Measurements from ENCODE around the gene RNF14. TPM values are rescaled to one million over a fixed set of nuclear protein-coding genes. Genes with fewer than 3 reads are reported as not detected.
"Not testable (repeated sequence)": the region's sequence is repeated elsewhere in the genome, so short reads cannot be mapped to it uniquely, and the experiment has no call there.

Gene RNF14
- total and polyA plus RNA-seq, 2 donors (not counting 3 experiments of a cell fraction or from before 2014, with no cell fraction given) = 23.5 to 55.9 TPM

DNA sequence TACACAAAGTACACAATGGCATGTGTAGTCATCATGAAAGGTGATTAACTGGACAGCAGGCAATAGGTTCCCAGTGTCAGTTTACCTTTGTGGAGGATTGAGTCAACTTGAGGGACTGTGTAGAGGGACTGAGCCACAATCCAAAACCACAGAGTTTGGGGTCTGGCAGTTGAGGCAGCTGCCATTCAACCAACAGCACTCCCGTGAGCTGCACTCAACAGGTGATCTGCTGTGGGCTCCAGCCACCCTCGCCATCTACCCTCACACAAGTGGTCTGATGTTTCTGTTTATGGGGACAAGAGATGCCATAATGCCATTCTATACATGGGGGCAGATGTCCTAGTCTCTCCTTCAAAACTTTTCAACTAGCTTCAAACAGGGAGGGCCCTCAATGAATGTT lies 48.1 kb upstream of the RNF14 start:
- no TSS peak for BruUV-seq (replicated peaks)
- no peak for DNase-seq (ENCODE audit: low read depth, low spot score)
- Histone ChIP-seq H3K4me1 (ENCODE audit: control insufficient read depth, extremely low read depth, insufficient read depth, low read length) (peaks cover 12% of the 10 kb centered on the region), H3K9me3 (replicated peaks; ENCODE audit: control insufficient read depth, insufficient read depth, low read length) (no peaks in the 10 kb centered on the region), H3K9me1 (replicated peaks; ENCODE audit: control insufficient read depth, extremely low read depth, insufficient read depth, low read length) (no peaks in the 10 kb centered on the region), H3K9ac (replicated peaks; ENCODE audit: extremely low read depth, insufficient read depth, low read length) (no peak overlapping the region), H3K4me3 (replicated peaks in 1 of 3; ENCODE audit: insufficient read depth in 1 of 3, low read depth in 1 of 3, low read length in 3 of 3) (no peak overlapping the region), H3K27me3 (ENCODE audit: control insufficient read depth in 2 of 2, insufficient read depth in 2 of 2, low read length in 2 of 2) (peaks cover 0 to 4% of the 10 kb centered on the region in 2 experiments), H3K4me2 (ENCODE audit: insufficient read depth, low read length) (no peak overlapping the region), H3K79me2 (ENCODE audit: control insufficient read depth, insufficient read depth, low read length) (peaks cover 11% of the 10 kb centered on the region), H3K27ac (ENCODE audit: insufficient read depth, low read depth, low read length) (no peak overlapping the region), H2AFZ (ENCODE audit: low read depth, low read length) (no peak overlapping the region), H4K20me1 (replicated peaks; ENCODE audit: control insufficient read depth, extremely low read depth, insufficient read depth, low read length) (no peaks in the 10 kb centered on the region), H3K36me3 (ENCODE audit: control insufficient read depth in 2 of 2, extremely low read depth in 1 of 2, insufficient read depth in 2 of 2, low read length in 2 of 2) (peaks cover 0 to 3% of the 10 kb centered on the region in 2 experiments)
- FAIRE-seq = no peak
- CTCF ChIA-PET = interaction anchor here (0.7 to 3.5 kb wide), 2 partner anchors 40 to 48 kb away, joined by 3 to 17 read pairs; partner anchors contain the start of gene RNF14
- dilution Hi-C loops (cut with MboI; ENCODE audit: extremely low pct_ligation_motif_present, low sequenced_read_pairs) (no loop called here), intact Hi-C loops (cut with micrococcal nuclease) (no loop called here)
- TF ChIP-seq, protein P1, sequence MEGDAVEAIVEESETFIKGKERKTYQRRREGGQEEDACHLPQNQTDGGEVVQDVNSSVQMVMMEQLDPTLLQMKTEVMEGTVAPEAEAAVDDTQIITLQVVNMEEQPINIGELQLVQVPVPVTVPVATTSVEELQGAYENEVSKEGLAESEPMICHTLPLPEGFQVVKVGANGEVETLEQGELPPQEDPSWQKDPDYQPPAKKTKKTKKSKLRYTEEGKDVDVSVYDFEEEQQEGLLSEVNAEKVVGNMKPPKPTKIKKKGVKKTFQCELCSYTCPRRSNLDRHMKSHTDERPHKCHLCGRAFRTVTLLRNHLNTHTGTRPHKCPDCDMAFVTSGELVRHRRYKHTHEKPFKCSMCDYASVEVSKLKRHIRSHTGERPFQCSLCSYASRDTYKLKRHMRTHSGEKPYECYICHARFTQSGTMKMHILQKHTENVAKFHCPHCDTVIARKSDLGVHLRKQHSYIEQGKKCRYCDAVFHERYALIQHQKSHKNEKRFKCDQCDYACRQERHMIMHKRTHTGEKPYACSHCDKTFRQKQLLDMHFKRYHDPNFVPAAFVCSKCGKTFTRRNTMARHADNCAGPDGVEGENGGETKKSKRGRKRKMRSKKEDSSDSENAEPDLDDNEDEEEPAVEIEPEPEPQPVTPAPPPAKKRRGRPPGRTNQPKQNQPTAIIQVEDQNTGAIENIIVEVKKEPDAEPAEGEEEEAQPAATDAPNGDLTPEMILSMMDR (IDR thresholded peaks at IDR 0.05; ENCODE audit: extremely low read depth in 1 of 2, insufficient read depth in 1 of 2, low read depth in 1 of 2, low read length in 2 of 2) = no peak
- TF ChIP-seq, protein P2, sequence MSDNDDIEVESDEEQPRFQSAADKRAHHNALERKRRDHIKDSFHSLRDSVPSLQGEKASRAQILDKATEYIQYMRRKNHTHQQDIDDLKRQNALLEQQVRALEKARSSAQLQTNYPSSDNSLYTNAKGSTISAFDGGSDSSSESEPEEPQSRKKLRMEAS (IDR thresholded peaks at IDR 0.05; ENCODE audit: insufficient read depth, insufficient read length) = no peak
- TF ChIP-seq GATA2 (IDR thresholded peaks at IDR 0.05; ENCODE audit: insufficient read depth, insufficient read length, low read depth, low read length) = no peak
- no peak for TF ChIP-seq MYC (IDR thresholded peaks at IDR 0.05; ENCODE audit: low read depth, low read length)
- TF ChIP-seq FOS (IDR thresholded peaks at IDR 0.05; ENCODE audit: borderline replicate concordance, insufficient read depth, low read length) = no peak
- no peak for TF ChIP-seq POLR2AphosphoS5 (IDR thresholded peaks at IDR 0.05; ENCODE audit: insufficient read depth, low read depth, low read length)
- POLR2A ChIA-PET = interaction anchor here (0.6 kb wide), 1 partner anchor 1509 kb away, joined by 10 read pairs; no protein-coding TSS in a partner anchor

DNA sequence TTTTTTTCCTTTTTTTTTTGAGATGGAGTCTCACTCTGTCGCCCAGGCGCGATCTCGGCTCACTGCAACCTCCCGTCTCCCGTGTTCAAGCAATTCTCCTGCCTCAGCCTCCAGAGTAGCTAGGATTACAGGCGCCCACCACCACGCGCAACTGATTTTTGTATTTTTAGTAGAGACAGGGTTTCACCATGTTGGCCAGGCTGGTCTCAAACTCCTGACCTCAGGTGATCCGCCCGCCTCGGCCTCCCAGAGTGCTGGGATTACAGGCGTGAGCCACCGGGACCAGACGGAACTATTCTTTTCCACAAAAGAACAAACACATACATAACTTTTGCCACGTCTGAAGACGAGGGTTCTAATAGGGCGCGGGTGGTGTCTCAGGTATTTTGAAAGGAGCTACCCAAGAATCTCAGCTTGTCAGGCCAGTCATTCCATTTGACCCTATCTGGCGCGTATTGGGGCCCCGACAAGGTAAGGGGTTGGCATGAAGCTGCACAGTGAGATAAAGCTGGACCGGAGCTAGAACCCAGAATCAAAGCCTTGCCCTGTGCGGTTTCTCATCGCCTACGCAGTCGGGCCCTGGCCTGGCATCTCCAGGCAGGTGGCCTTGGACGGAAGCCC lies 46.0 kb upstream of the RNF14 start:
- H3K9me1 ChIP-seq (replicated peaks; ENCODE audit: control insufficient read depth, extremely low read depth, insufficient read depth, low read length); DNase-seq (ENCODE audit: low read depth, low spot score); BruUV-seq (replicated peaks): not testable (repeated sequence)

More for the DNA sequence above, 46.0 kb upstream of the RNF14 start:
- FAIRE-seq; H3K27me3 ChIP-seq (ENCODE audit: control insufficient read depth in 2 of 2, insufficient read depth in 2 of 2, low read length in 2 of 2); H3K9me3 ChIP-seq (replicated peaks; ENCODE audit: control insufficient read depth, insufficient read depth, low read length); H4K20me1 ChIP-seq (replicated peaks; ENCODE audit: control insufficient read depth, extremely low read depth, insufficient read depth, low read length); dilution Hi-C loops (cut with MboI; ENCODE audit: extremely low pct_ligation_motif_present, low sequenced_read_pairs): not testable (repeated sequence)
- H3K4me3 ChIP-seq (replicated peaks in 1 of 3; ENCODE audit: insufficient read depth in 1 of 3, low read depth in 1 of 3, low read length in 3 of 3) = peak overlapping the region; percentile 28 to 63 (median 47)
- POLR2A ChIA-PET = interaction anchor here (0.9 to 1.9 kb wide), 4 partner anchors 18 to 46 kb away, joined by 3 to 9 read pairs (median 5); partner anchors contain the start of gene RNF14
- intact Hi-C loops (cut with micrococcal nuclease) = loop anchor here (1.0 kb wide), 1 partner anchor 35 kb away; the partner anchor contains the start of gene PCDH12
- H3K36me3 ChIP-seq (ENCODE audit: control insufficient read depth in 2 of 2, extremely low read depth in 1 of 2, insufficient read depth in 2 of 2, low read length in 2 of 2) = peaks cover 3 to 11% of the 10 kb centered on the region in 2 experiments
- peak overlapping the region; percentile 77 for H3K4me2 ChIP-seq (ENCODE audit: insufficient read depth, low read length)
- peak overlapping the region; percentile 53 for H2AFZ ChIP-seq (ENCODE audit: low read depth, low read length)
- peaks cover 12% of the 10 kb centered on the region for H3K4me1 ChIP-seq (ENCODE audit: control insufficient read depth, extremely low read depth, insufficient read depth, low read length)
- H3K27ac ChIP-seq (ENCODE audit: insufficient read depth, low read depth, low read length) = peak overlapping the region; percentile 84
- CTCF ChIA-PET = interaction anchor here (0.6 to 3.0 kb wide), 11 partner anchors 9 to 246 kb away, joined by 3 to 19 read pairs (median 8); partner anchors contain the start of genes PCDH1 and PCDH12
- peaks cover 11% of the 10 kb centered on the region for H3K79me2 ChIP-seq (ENCODE audit: control insufficient read depth, insufficient read depth, low read length)
- peak overlapping the region; percentile 82 for H3K9ac ChIP-seq (replicated peaks; ENCODE audit: extremely low read depth, insufficient read depth, low read length)

All from endothelial cell of umbilical vein (primary cell).